Cardiac muscle cell (in vitro differentiated cells and primary cell): ENCODE measurements around the gene SF3B5. TPM values are rescaled to one million over a fixed set of nuclear protein-coding genes. Genes with fewer than 3 reads are reported as not detected.

ENCODE experiments used
- DNase-seq, 2 donors: peaks; one replicate each; pipeline versions ENCODE4 v3.0.0 to v3.0.0-alpha.2; 2010 to 2017; ENCODE audit warnings: low read depth in 1 of 2, low spot score in 1 of 2
- H3K27ac ChIP-seq: fragments of 200-600 bp; sonication (generic); 2 replicates; pipeline ENCODE4 v1.5.1; 2016
- H3K27me3 ChIP-seq: fragments of 200-600 bp; sonication (generic); 2 replicates; pipeline ENCODE4 v1.6.0; 2016; ENCODE audit warnings: control low read depth
- H3K36me3 ChIP-seq: fragments of 200-600 bp; sonication (generic); 2 replicates; pipeline ENCODE4 v1.5.1; 2016; ENCODE audit warnings: control low read depth
- H3K4me1 ChIP-seq: fragments of 200-600 bp; sonication (generic); 2 replicates; pipeline ENCODE4 v1.8.1; 2017; ENCODE audit warnings: low read depth, mild to moderate bottlenecking, mixed run types
- H3K4me3 ChIP-seq: fragments of 200-600 bp; sonication (generic); 2 replicates; pipeline ENCODE4 v1.5.1; 2016; ENCODE audit warnings: mild to moderate bottlenecking
- H3K9me3 ChIP-seq: fragments of 200-600 bp; sonication (generic); 2 replicates; pipeline ENCODE4 v1.5.1; 2017; ENCODE audit warnings: low read depth, mild to moderate bottlenecking, control low read depth
- polyA plus RNA-seq: library from polyadenylated mRNA; unstranded; fragments of >200 nt; fragmentation: Nextera tagmentation; extraction: Ambion mirVana; gene quantifications from 2 replicates; pipeline ENCODE4 v1.2.1, GENCODE V29; 2016
- total RNA-seq: library from RNA; depleted of rRNA; stranded (reverse); fragments of >200 nt; gene quantifications from 2 replicates; pipeline ENCODE4 v1.2.3, GENCODE V29; 2016
- TF ChIP-seq, protein P1 (sequence below): IDR thresholded peaks from 2 replicates; pipeline ENCODE4 v1.5.1; 2012; ENCODE audit warnings: low read depth, mild to moderate bottlenecking, low read length

SF3B5 gene
- total and polyA plus RNA-seq, 2 experiments from 2014 or later, result 139 to 252 TPM

- Histone ChIP-seq H3K27me3 (no peaks in the 10 kb centered on the region), H3K9me3 (no peaks in the 10 kb centered on the region), H3K4me1 (peaks cover 4% of the 10 kb centered on the region), H3K36me3 (no peaks in the 10 kb centered on the region), H3K4me3 (no peak overlapping the region), H3K27ac (no peak overlapping the region)
- peak in 1 of 2 donors; percentile 37 for DNase-seq
- TF ChIP-seq, protein P1, sequence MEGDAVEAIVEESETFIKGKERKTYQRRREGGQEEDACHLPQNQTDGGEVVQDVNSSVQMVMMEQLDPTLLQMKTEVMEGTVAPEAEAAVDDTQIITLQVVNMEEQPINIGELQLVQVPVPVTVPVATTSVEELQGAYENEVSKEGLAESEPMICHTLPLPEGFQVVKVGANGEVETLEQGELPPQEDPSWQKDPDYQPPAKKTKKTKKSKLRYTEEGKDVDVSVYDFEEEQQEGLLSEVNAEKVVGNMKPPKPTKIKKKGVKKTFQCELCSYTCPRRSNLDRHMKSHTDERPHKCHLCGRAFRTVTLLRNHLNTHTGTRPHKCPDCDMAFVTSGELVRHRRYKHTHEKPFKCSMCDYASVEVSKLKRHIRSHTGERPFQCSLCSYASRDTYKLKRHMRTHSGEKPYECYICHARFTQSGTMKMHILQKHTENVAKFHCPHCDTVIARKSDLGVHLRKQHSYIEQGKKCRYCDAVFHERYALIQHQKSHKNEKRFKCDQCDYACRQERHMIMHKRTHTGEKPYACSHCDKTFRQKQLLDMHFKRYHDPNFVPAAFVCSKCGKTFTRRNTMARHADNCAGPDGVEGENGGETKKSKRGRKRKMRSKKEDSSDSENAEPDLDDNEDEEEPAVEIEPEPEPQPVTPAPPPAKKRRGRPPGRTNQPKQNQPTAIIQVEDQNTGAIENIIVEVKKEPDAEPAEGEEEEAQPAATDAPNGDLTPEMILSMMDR, result no peak
These were observed 10.8 kb upstream of the SF3B5 start for GRCh38 chr6:144106206-144106605.

DNA sequence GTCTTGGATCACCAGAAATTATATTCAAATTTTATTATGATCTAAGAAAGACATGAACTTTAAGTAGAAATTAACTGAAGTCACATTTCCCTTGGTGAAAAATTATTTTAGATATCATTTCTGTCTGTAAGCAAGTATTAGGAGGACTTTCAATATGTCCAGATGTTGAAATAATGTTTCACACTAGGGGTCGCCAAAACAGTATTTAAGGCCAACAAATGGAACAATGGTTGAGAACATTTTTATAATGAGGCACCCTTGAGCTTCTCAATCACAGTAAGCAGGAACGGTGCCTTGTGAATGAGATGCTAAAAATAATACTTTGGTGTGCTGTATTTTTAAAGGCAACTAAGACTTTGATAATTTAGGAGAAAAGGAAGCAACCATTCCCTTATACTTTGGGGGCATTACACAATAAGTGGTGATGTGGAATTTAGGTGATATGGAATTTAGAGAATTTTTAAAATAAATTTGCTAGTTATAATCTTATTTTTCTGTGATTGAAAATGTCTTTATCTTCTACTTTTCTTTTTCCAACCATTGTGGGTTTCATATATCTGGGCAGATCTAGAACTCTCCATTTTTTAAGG is 9.6 kb upstream of the SF3B5 start:
- H3K27me3 ChIP-seq, result no peaks in the 10 kb centered on the region
- TF ChIP-seq, protein P1, result peak; percentile 55
- no peak overlapping the region for H3K27ac ChIP-seq
- no peak overlapping the region for H3K4me3 ChIP-seq
- no peaks in the 10 kb centered on the region for H3K9me3 ChIP-seq
- peak; percentile 84 to 86 for DNase-seq
- H3K36me3 ChIP-seq, result no peaks in the 10 kb centered on the region
- H3K4me1 ChIP-seq, result peaks cover 4% of the 10 kb centered on the region

- Histone ChIP-seq H3K36me3 (no peaks in the 10 kb centered on the region), H3K27me3 (no peaks in the 10 kb centered on the region), H3K27ac (no peak overlapping the region), H3K4me1 (peaks cover 4% of the 10 kb centered on the region), H3K4me3 (no peak overlapping the region), H3K9me3 (no peaks in the 10 kb centered on the region)
- TF ChIP-seq, protein P1, result no peak
- no peak for DNase-seq
These were observed 9.1 kb upstream of the SF3B5 start for GRCh38 chr6:144104488-144104887.

GRCh38 chr6:144103026-144103563 is 7.7 kb upstream of the SF3B5 start:
- TF ChIP-seq, protein P1, result no peak
- Histone ChIP-seq H3K27me3 (no peaks in the 10 kb centered on the region), H3K36me3 (no peaks in the 10 kb centered on the region), H3K27ac (no peak overlapping the region), H3K4me3 (no peak overlapping the region), H3K4me1 (peaks cover 4% of the 10 kb centered on the region), H3K9me3 (no peaks in the 10 kb centered on the region)
- no peak for DNase-seq

GRCh38 chr6:144098993-144099392 is 3.6 kb upstream of the SF3B5 start:
- Histone ChIP-seq H3K36me3 (no peaks in the 10 kb centered on the region), H3K4me3 (no peak overlapping the region), H3K27me3 (peaks cover 2% of the 10 kb centered on the region), H3K4me1 (peaks cover 6% of the 10 kb centered on the region), H3K27ac (no peak overlapping the region), H3K9me3 (no peaks in the 10 kb centered on the region)
- DNase-seq, result no peak
- TF ChIP-seq, protein P1, result no peak
